Measurements from ENCODE around the gene CLDN15. TPM values are rescaled to one million over a fixed set of nuclear protein-coding genes. Genes with fewer than 3 reads are reported as not detected.
A peak's percentile ranks its signal among the peaks of the same experiment; 100 is the strongest.

Gene CLDN15
- total RNA-seq, 1 donor from 2014 or later = 17.4 TPM

- ATAC-seq (no peak), DNase-seq (ENCODE audit: low spot score) (no peak)
- intact Hi-C loops (cut with DNase I) = no loop called here
Observed at GRCh38 chr7:101245147-101245668, 7.6 kb upstream of the CLDN15 start.

GRCh38 chr7:101244375-101245146 is 7.0 kb upstream of the CLDN15 start, which contains the start of gene FIS1:
Gene FIS1 (minus strand): TSS chr7:101245081. CDS start chr7:101245004, 77 bp downstream.
- intact Hi-C loops (cut with DNase I) = no loop called here
- ATAC-seq = peak; percentile 99
- peak; percentile 95 for DNase-seq (ENCODE audit: low spot score)

- DNase-seq (ENCODE audit: low spot score) (no peak), ATAC-seq (no peak)
- intact Hi-C loops (cut with DNase I) = no loop called here
Observed at GRCh38 chr7:101243646-101244374, 6.2 kb upstream of the CLDN15 start.

GRCh38 chr7:101241443-101242349 is 4.1 kb upstream of the CLDN15 start:
- DNase-seq (ENCODE audit: low spot score) (no peak), ATAC-seq (no peak)
- intact Hi-C loops (cut with DNase I) = no loop called here

GRCh38 chr7:101241015-101241363 is 3.4 kb upstream of the CLDN15 start:
- ATAC-seq = no peak

GRCh38 chr7:101240226-101241014 is 2.8 kb upstream of the CLDN15 start:
- DNase-seq (ENCODE audit: low spot score) (no peak), ATAC-seq (no peak)
- intact Hi-C loops (cut with DNase I) = no loop called here

More at GRCh38 chr7:101241015-101241363, 3.4 kb upstream of the CLDN15 start:
- DNase-seq (ENCODE audit: low spot score) = no peak
- intact Hi-C loops (cut with DNase I) = no loop called here

DNA sequence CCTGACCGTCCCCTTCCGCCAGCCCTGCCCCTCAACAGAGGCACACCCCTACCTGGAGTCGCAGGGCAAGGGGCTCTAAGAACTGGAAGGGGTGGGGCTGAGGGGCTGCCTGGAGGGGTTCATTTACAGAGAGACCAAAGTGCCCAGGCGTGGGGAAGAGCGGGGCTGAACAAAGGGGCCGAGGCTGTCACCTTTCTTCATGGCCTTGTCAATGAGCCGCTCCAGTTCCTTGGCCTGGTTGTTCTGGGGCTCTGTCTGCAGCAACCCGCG is 2.3 kb upstream of the CLDN15 start:
- ATAC-seq (no peak), DNase-seq (ENCODE audit: low spot score) (no peak)
- intact Hi-C loops (cut with DNase I) = no loop called here

DNA sequence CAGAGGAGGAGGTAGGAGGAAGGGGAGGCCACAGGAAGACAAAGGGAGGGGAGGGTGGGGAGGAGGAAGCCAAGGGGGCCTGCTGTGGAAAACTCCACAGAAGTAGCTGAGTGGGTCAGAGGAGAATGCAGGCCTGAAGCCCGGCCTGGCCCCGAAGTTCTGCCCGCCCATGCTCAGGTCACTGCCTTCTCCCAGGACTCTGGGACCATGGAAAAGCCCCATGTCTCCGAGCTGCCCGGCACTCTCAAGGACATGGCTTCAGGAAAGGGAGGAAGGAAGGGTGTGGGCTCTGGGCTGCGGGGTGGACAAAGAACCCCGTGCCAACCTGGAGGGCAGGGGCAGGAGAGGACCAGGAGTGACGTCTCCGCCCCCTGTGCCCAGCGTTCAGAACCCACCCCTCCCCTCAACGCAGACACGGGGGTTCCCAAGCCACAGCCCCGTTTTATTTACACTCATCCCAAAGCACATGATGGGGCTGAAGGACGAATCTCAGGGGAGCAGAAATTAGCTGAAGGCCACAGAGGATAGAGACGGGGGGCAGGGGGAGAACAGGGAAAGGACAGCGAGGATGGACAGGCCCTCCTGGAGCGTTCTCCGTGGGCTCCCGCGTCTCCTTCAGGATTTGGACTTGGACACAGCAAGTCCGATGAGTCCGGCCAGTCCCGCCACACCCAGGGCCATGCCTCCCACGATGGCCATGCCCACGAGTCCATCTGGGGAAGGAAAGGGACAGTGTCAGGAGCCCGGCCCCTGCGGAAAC is 1.8 kb upstream of the CLDN15 start:
- ATAC-seq = no peak

GRCh38 chr7:101238226-101239182 is 902 bp upstream of the CLDN15 start:
- DNase-seq (ENCODE audit: low spot score) (no peak), ATAC-seq (no peak)
- intact Hi-C loops (cut with DNase I) = no loop called here

More for the DNA sequence above, 1.8 kb upstream of the CLDN15 start:
- intact Hi-C loops (cut with DNase I) = no loop called here
- DNase-seq (ENCODE audit: low spot score) = no peak

DNA sequence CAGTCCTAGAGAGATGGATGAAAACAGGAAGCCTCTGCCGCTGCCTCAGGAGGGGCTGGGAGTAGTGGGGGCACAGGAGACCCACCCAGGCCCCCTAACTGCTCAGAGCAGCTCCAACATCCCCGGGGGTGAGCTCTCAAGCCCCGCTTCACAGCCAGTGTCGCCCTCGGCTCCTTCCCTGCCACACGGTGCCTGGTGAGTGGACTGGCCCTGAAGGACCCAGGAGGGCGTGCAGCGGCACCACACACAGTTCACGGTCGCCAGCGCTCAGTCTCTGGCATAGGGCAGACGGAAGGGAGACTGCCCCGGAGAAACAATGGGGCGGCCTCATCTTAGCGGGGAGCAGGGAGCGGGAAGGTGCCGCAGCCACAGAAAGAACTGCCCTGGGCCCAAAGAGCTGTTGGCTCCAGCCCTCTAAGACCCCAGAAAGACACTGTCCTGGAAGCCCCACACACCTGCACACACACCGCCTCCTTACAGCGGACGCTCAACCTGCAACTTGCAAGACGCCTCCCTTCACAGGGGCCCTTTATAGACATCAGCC is 1.2 kb downstream of the CLDN15 start:
- DNase-seq (ENCODE audit: low spot score) (no peak), ATAC-seq (no peak)
- intact Hi-C loops (cut with DNase I) = no loop called here

- intact Hi-C loops (cut with DNase I) = no loop called here
- ATAC-seq (no peak), DNase-seq (ENCODE audit: low spot score) (no peak)
Observed at GRCh38 chr7:101235522-101235921, 2.1 kb downstream of the CLDN15 start.

DNA sequence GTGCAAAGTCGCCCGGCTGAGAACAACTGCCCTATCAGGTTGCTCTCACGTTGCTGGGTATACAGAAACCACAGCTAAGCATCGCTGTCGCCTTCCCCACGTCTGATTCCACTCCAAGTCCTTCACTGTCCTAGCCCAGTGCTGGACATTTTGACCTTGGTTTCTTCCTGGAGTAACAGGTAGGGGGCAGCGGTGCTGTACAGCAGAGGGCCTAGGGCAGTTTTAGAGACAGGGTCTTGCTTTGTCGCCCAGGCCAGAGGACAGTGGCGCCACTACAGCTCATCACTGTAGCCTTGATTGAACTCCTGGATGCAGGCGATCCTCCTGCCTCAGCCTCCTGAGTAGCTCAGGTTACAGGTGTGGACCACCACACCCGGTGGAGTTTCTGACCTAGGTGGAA is 2.6 kb downstream of the CLDN15 start:
- intact Hi-C loops (cut with DNase I) = no loop called here
- DNase-seq (ENCODE audit: low spot score) = no peak
- no peak for ATAC-seq

DNA sequence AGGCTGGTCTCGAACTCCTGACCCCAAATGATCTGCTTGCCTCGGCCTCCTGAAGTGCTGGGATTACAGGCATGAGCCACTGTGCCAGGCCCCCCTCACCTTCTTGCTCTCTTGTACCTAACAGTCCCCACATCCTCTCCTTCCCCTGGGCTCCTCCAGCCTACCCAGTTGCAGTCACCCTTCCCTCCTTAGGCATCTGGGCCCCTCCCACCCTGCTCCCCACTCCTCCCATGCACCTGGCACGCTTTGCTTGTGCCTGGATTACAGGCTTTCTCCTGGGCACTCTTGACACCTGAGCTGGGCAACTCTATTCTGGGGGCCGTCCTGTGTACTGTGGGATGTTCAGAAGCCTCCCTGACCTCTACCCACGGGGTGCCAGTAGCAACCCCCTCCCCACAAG is 3.0 kb downstream of the CLDN15 start:
- DNase-seq (ENCODE audit: low spot score) (no peak), ATAC-seq (no peak)
- intact Hi-C loops (cut with DNase I) = no loop called here

DNA sequence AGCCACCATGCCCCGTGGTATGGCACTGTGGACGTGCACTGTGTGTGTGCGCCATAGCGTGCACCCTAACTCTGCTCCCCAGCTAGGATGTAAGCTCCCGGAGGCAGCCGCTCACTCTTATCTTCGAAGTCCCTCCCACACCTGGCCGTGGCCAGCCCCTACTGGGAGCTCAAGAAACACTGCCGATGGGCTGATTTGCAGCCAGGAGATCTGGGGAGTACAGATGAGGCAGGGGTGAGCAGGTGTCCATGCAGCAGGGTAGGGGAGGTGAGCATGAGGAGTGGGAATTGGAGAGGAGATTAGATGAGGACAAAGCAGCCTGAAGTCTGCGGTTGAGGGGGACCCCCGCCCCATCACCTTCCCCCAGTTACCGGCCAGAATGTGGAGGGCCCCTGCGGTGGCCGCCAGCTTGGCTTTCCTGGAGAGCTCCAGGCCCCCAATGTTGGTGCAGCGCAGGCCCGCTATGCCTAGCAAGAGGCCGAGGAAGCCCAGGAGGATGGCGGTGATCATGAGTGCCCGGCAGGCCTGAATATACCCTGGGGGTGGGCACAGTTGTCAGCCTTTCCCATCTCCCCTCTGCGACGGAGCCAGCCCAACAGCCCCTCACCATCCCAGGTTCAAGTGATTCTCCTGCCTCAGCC is 3.6 kb downstream of the CLDN15 start:
- intact Hi-C loops (cut with DNase I) = no loop called here
- DNase-seq (ENCODE audit: low spot score) = no peak
- ATAC-seq = no peak

GRCh38 chr7:101232141-101232850 is 5.3 kb downstream of the CLDN15 start:
- ATAC-seq = peak; percentile 36
- DNase-seq (ENCODE audit: low spot score) = no peak
- intact Hi-C loops (cut with DNase I) = no loop called here

- no peak for DNase-seq (ENCODE audit: low spot score)
- ATAC-seq = no peak
- intact Hi-C loops (cut with DNase I) = no loop called here
Observed at GRCh38 chr7:101231644-101232043, 6.0 kb downstream of the CLDN15 start.
